SK-N-MC (cell line): ENCODE results near the gene KIAA1958.

Experiments
- EZH2 ChIP-seq: fragments of 200-600 bp; sonication (generic); IDR thresholded peaks from one replicate; pipeline ENCODE4 v1.6.1; 2017; ENCODE audit warnings: antibody characterized with exemption
- FOXP2 ChIP-seq: optimal IDR thresholded peaks from 2 replicates; pipeline ENCODE3; 2011; ENCODE audit warnings: mild to moderate bottlenecking, moderate library complexity; ENCODE audit not compliant: insufficient read depth; ENCODE audit errors: extremely low read length, control extremely low read depth
- POLR2AphosphoS5 ChIP-seq: IDR thresholded peaks from 2 replicates; pipeline ENCODE4 v1.6.1; 2012; ENCODE audit warnings: mild to moderate bottlenecking, low read depth, low read length, borderline replicate concordance

- TF ChIP-seq EZH2 (no peak), POLR2AphosphoS5 (no peak), FOXP2 (no peak)
Measured at GRCh38 chr9:112537561-112537960, 50.9 kb downstream of the KIAA1958 start.
